WTC11 (cell line): Measurements from ENCODE around the gene TAF4. TPM values are rescaled to one million over a fixed set of nuclear protein-coding genes. Genes with fewer than 3 reads are reported as not detected.

Experiments
- ATAC-seq: fragments of 200-7000 bp; cut with Tn5 transposase; 2 replicates; pipeline ENCODE4 v1.10.0; 2021; ENCODE audit warnings: mild to moderate bottlenecking, moderate library complexity
- CTCF ChIA-PET: fragments of 300-600 bp; sonication (Branson Sonifier 250); formaldehyde crosslinking; loops from one replicate; lab custom pipeline; 2021; ENCODE audit warnings: antibody characterized with exemption; lab: Charles Lee
- POLR2A ChIA-PET: fragments of 350-600 bp; sonication (Branson Sonifier 250); formaldehyde crosslinking; loops from one replicate; lab custom pipeline; 2021; ENCODE audit warnings: antibody characterized with exemption; lab: Charles Lee
- DNase-seq: peaks from one replicate; pipeline ENCODE4 v3.0.0; 2021; ENCODE audit warnings: low spot score
- H3K27ac Mint-ChIP-seq: 2 replicates; pipeline ENCODE4 v1.8.0; 2021; ENCODE audit warnings: mixed read lengths
- H3K27me3 Mint-ChIP-seq: 2 replicates; pipeline ENCODE4 v1.8.0; 2021; ENCODE audit warnings: low read depth, mild to moderate bottlenecking, moderate library complexity, mixed read lengths
- H3K36me3 Mint-ChIP-seq: 2 replicates; pipeline ENCODE4 v1.8.0; 2021; ENCODE audit warnings: mixed read lengths
- H3K4me1 Mint-ChIP-seq: 2 replicates; pipeline ENCODE4 v1.8.0; 2022; ENCODE audit warnings: mixed read lengths
- H3K4me3 Mint-ChIP-seq: 2 replicates; pipeline ENCODE4 v1.8.0; 2021; ENCODE audit warnings: mild to moderate bottlenecking, moderate library complexity, mixed read lengths
- H3K9me3 Mint-ChIP-seq: 2 replicates; pipeline ENCODE4 v1.8.0; 2021; ENCODE audit warnings: mixed read lengths
- FOXJ3 ChIP-seq: sonication (generic); formaldehyde crosslinking; IDR thresholded peaks from 2 replicates; pipeline ENCODE4 v1.9.0; 2021; ENCODE audit warnings: missing genetic modification reagents, mild to moderate bottlenecking, borderline replicate concordance
- FOXP1 ChIP-seq: sonication (generic); formaldehyde crosslinking; IDR thresholded peaks from 2 replicates; pipeline ENCODE4 v1.8.0; 2022; ENCODE audit warnings: missing genetic modification reagents, mild to moderate bottlenecking, moderate library complexity, borderline replicate concordance
- IRF1 ChIP-seq: sonication (generic); formaldehyde crosslinking; IDR thresholded peaks from 2 replicates; pipeline ENCODE4 v1.8.0; 2023; ENCODE audit warnings: missing genetic modification reagents
- NFATC4 ChIP-seq: fragments of 250-450 bp; sonication (Bioruptor Pico); IDR thresholded peaks from 2 replicates; pipeline ENCODE4 v1.9.0; 2021; ENCODE audit warnings: mild to moderate bottlenecking
- PRDM15 ChIP-seq: sonication (generic); formaldehyde crosslinking; IDR thresholded peaks from 2 replicates; pipeline ENCODE4 v1.8.0; 2022; ENCODE audit warnings: missing genetic modification reagents
- TCF7 ChIP-seq: sonication (generic); formaldehyde crosslinking; IDR thresholded peaks from 2 replicates; pipeline ENCODE4 v1.8.0; 2022; ENCODE audit warnings: mild to moderate bottlenecking, low read depth, missing genetic modification reagents, moderate library complexity
- ZNF219 ChIP-seq: sonication (generic); formaldehyde crosslinking; IDR thresholded peaks from 2 replicates; pipeline ENCODE4 v1.8.0; 2023; ENCODE audit warnings: missing genetic modification reagents, mild to moderate bottlenecking, borderline replicate concordance
- ZNF671 ChIP-seq: fragments of 250-450 bp; sonication (Bioruptor Pico); IDR thresholded peaks from 2 replicates; pipeline ENCODE4 v1.8.0; 2021; ENCODE audit warnings: mild to moderate bottlenecking
- total RNA-seq: library from RNA; stranded (reverse); gene quantifications from 3 replicates; pipeline ENCODE4 v1.2.3, GENCODE V29; 2021
- TF ChIP-seq, protein P1 (sequence below): sonication (generic); formaldehyde crosslinking; IDR thresholded peaks from 2 replicates; pipeline ENCODE4 v1.8.1; 2022; ENCODE audit warnings: low read depth, missing genetic modification reagents, borderline replicate concordance

Gene TAF4
- total RNA-seq, 1 experiment from 2014 or later = 34.4 TPM

- no peak for ATAC-seq
- Mint-ChIP-seq H3K27ac (peak overlapping the region; percentile 57), H3K36me3 (peaks cover 18% of the 10 kb centered on the region), H3K4me3 (no peak overlapping the region), H3K4me1 (peaks cover 34% of the 10 kb centered on the region), H3K9me3 (no peaks in the 10 kb centered on the region), H3K27me3 (no peaks in the 10 kb centered on the region)
- TF ChIP-seq NFATC4 (CRISPR knock-in tag) (no peak), PRDM15 (CRISPR knock-in tag) (no peak), ZNF219 (CRISPR knock-in tag) (no peak), FOXP1 (CRISPR knock-in tag) (no peak), IRF1 (no peak), TCF7 (no peak), ZNF671 (no peak)
- TF ChIP-seq, protein P1, sequence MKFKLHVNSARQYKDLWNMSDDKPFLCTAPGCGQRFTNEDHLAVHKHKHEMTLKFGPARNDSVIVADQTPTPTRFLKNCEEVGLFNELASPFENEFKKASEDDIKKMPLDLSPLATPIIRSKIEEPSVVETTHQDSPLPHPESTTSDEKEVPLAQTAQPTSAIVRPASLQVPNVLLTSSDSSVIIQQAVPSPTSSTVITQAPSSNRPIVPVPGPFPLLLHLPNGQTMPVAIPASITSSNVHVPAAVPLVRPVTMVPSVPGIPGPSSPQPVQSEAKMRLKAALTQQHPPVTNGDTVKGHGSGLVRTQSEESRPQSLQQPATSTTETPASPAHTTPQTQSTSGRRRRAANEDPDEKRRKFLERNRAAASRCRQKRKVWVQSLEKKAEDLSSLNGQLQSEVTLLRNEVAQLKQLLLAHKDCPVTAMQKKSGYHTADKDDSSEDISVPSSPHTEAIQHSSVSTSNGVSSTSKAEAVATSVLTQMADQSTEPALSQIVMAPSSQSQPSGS (CRISPR knock-in tag) = no peak
- ChIA-PET CTCF (interaction anchor here (0.7 to 1.2 kb wide), 2 partner anchors 39 to 42 kb away, joined by 3 to 4 read pairs; no protein-coding TSS in a partner anchor), POLR2A (no interaction called here)
- DNase-seq = no peak
Measured at GRCh38 chr20:62053465-62054196, 12.1 kb downstream of the TAF4 start.

- Mint-ChIP-seq H3K4me3 (no peak overlapping the region), H3K27ac (peak overlapping the region; percentile 57), H3K4me1 (peaks cover 37% of the 10 kb centered on the region), H3K36me3 (peaks cover 18% of the 10 kb centered on the region)
- DNase-seq = no peak
- TF ChIP-seq FOXJ3 (CRISPR knock-in tag) = no peak
- TF ChIP-seq TCF7 = no peak
- TF ChIP-seq PRDM15 (CRISPR knock-in tag) = no peak
- TF ChIP-seq, all 79 proteins: peak for 0
- H3K27me3 Mint-ChIP-seq = no peaks in the 10 kb centered on the region
- no peaks in the 10 kb centered on the region for H3K9me3 Mint-ChIP-seq
- CTCF ChIA-PET = interaction anchor here (1.2 kb wide), 1 partner anchor 42 kb away, joined by 3 read pairs; no protein-coding TSS in a partner anchor
- ATAC-seq = no peak
- POLR2A ChIA-PET = interaction anchor here (0.5 kb wide), 1 partner anchor 32 kb away, joined by 3 read pairs; no protein-coding TSS in a partner anchor
Measured at GRCh38 chr20:62052842-62053464, 12.7 kb downstream of the TAF4 start.
